Esophagus (tissue), 2 donors: Measurements from ENCODE around the gene HRH1. TPM values are rescaled to one million over a fixed set of nuclear protein-coding genes. Genes with fewer than 3 reads are reported as not detected.
"Not testable (repeated sequence)": the region's sequence is repeated elsewhere in the genome, so short reads cannot be mapped to it uniquely, and the experiment has no call there.

Experiments
- H3K27ac ChIP-seq, 2 donors: one replicate each; pipeline ENCODE4 v1.5.1; 2013; ENCODE audit warnings: low read depth in 2 of 2, mild to moderate bottlenecking in 2 of 2, inconsistent platforms in 1 of 2, low read length in 1 of 2, moderate library complexity in 1 of 2
- H3K27me3 ChIP-seq, 2 donors: one replicate each; pipeline ENCODE4 v1.6.1; 2013; ENCODE audit warnings: low read length in 2 of 2, control low read depth in 1 of 2, mild to moderate bottlenecking in 1 of 2; ENCODE audit not compliant: insufficient read depth in 2 of 2, control insufficient read depth in 1 of 2
- H3K36me3 ChIP-seq, 2 donors: one replicate each; pipeline ENCODE4 v1.6.1; 2013; ENCODE audit warnings: low read length in 1 of 2; ENCODE audit not compliant: control insufficient read depth in 2 of 2, insufficient read depth in 2 of 2
- H3K4me1 ChIP-seq, 2 donors: one replicate each; pipeline ENCODE4 v1.6.1; 2013; ENCODE audit warnings: low read length in 1 of 2; ENCODE audit not compliant: control insufficient read depth in 2 of 2, insufficient read depth in 2 of 2
- H3K4me3 ChIP-seq, 2 donors: one replicate each; pipeline ENCODE4 v1.5.1; 2013; ENCODE audit warnings: low read length in 2 of 2, mild to moderate bottlenecking in 2 of 2, low read depth in 1 of 2, moderate library complexity in 1 of 2
- H3K9me3 ChIP-seq, 2 donors: one replicate each; pipeline ENCODE4 v1.6.1; 2013; ENCODE audit warnings: mild to moderate bottlenecking in 2 of 2, low read depth in 1 of 2, low read length in 1 of 2, moderate library complexity in 1 of 2; ENCODE audit not compliant: control insufficient read depth in 2 of 2, insufficient read depth in 1 of 2
- WGBS, 2 donors: extraction: QIAGEN DNeasy Blood & Tissue Kit; methylation state at CpG; one replicate each; pipeline ENCODE4 v1.1.7; 2013; 5-methylcytosine and 5-hydroxymethylcytosine counted together
- polyA plus RNA-seq, 2 donors: library from polyadenylated mRNA; stranded (reverse); fragments of 200-250 nt; gene quantifications; one replicate each; pipeline ENCODE4 v1.2.3, GENCODE V29; 2013
- donor health status: healthy with polysubstance abuse.
- donor health status: Bipolar disorder and iron deficiency.

The HRH1 gene
- polyA plus RNA-seq, 2 donors: 1.2 to 2.2 TPM

- Histone ChIP-seq H3K9me3 (peaks cover 0 to 3% of the 10 kb centered on the region in 2 donors), H3K4me1 (no peaks in the 10 kb centered on the region), H3K27ac (no peak overlapping the region), H3K4me3 (no peak overlapping the region), H3K27me3 (no peaks in the 10 kb centered on the region), H3K36me3 (no peaks in the 10 kb centered on the region)
- WGBS, 2 donors: 78 to 83% methylated on average over 8 of the region's 8 CpGs
Observed at GRCh38 chr3:11128682-11129632, 25.3 kb upstream of the HRH1 start.

GRCh38 chr3:11130385-11130784 lies 23.9 kb upstream of the HRH1 start:
- no peaks in the 10 kb centered on the region for H3K36me3 ChIP-seq
- H3K4me3 ChIP-seq: no peak overlapping the region
- H3K27me3 ChIP-seq: no peaks in the 10 kb centered on the region
- H3K4me1 ChIP-seq: no peaks in the 10 kb centered on the region
- peaks cover 0 to 3% of the 10 kb centered on the region in 2 donors for H3K9me3 ChIP-seq
- WGBS, 2 donors: 90 to 91% methylated on average over 7 of the region's 7 CpGs
- no peak overlapping the region for H3K27ac ChIP-seq

GRCh38 chr3:11131371-11131770 lies 22.9 kb upstream of the HRH1 start:
- Histone ChIP-seq H3K4me3 (no peak overlapping the region), H3K27me3 (no peaks in the 10 kb centered on the region), H3K36me3 (no peaks in the 10 kb centered on the region), H3K9me3 (no peaks in the 10 kb centered on the region), H3K27ac (no peak overlapping the region), H3K4me1 (peaks cover 0 to 4% of the 10 kb centered on the region in 2 donors)
- WGBS, 2 donors: 44 to 57% methylated on average over 5 of the region's 5 CpGs

- WGBS, 2 donors: 65 to 71% methylated on average over 6 to 7 of the region's 7 CpGs
- H3K27ac ChIP-seq, H3K36me3 ChIP-seq, H3K4me1 ChIP-seq, H3K9me3 ChIP-seq, H3K4me3 ChIP-seq, H3K27me3 ChIP-seq: not testable (repeated sequence)
Observed at GRCh38 chr3:11131886-11132285, 22.4 kb upstream of the HRH1 start.

GRCh38 chr3:11132861-11133260 lies 21.4 kb upstream of the HRH1 start:
- WGBS, 2 donors: 76 to 81% methylated on average over 4 of the region's 4 CpGs
- Histone ChIP-seq H3K4me3 (no peak overlapping the region), H3K27me3 (no peaks in the 10 kb centered on the region), H3K27ac (no peak overlapping the region), H3K9me3 (no peaks in the 10 kb centered on the region), H3K36me3 (no peaks in the 10 kb centered on the region), H3K4me1 (peaks cover 0 to 4% of the 10 kb centered on the region in 2 donors)

GRCh38 chr3:11134794-11135193 lies 19.5 kb upstream of the HRH1 start:
- Histone ChIP-seq H3K9me3 (no peaks in the 10 kb centered on the region), H3K27me3 (no peaks in the 10 kb centered on the region), H3K4me1 (peaks cover 0 to 7% of the 10 kb centered on the region in 2 donors), H3K27ac (no peak overlapping the region), H3K4me3 (no peak overlapping the region), H3K36me3 (no peaks in the 10 kb centered on the region)
- WGBS, 2 donors: 61 to 74% methylated on average over 2 of the region's 2 CpGs

GRCh38 chr3:11136116-11136515 lies 18.2 kb upstream of the HRH1 start:
- peaks cover 0 to 11% of the 10 kb centered on the region in 2 donors for H3K4me1 ChIP-seq
- H3K27ac ChIP-seq: peak overlapping the region; percentile 82 to 99
- H3K36me3 ChIP-seq: no peaks in the 10 kb centered on the region
- H3K27me3 ChIP-seq: no peaks in the 10 kb centered on the region
- 51 to 63% methylated on average over 3 of the region's 3 CpGs for WGBS, 2 donors
- peak overlapping the region in 1 of 2 donors; percentile 11 for H3K4me3 ChIP-seq
- H3K9me3 ChIP-seq: no peaks in the 10 kb centered on the region

- Histone ChIP-seq H3K4me1 (peaks cover 0 to 11% of the 10 kb centered on the region in 2 donors), H3K4me3 (peak overlapping the region; percentile 20 to 52), H3K27me3 (no peaks in the 10 kb centered on the region), H3K27ac (peak overlapping the region; percentile 82 to 99), H3K9me3 (no peaks in the 10 kb centered on the region), H3K36me3 (no peaks in the 10 kb centered on the region)
- 36 to 53% methylated on average over 22 of the region's 22 CpGs for WGBS, 2 donors
Observed at GRCh38 chr3:11136830-11137626, 17.3 kb upstream of the HRH1 start.

GRCh38 chr3:11137627-11137959 lies 16.7 kb upstream of the HRH1 start:
- H3K4me3 ChIP-seq: peak overlapping the region; percentile 15 to 52
- peak overlapping the region; percentile 82 to 99 for H3K27ac ChIP-seq
- H3K27me3 ChIP-seq: no peaks in the 10 kb centered on the region
- WGBS, 2 donors: 75 to 77% methylated on average over 6 of the region's 6 CpGs
- H3K36me3 ChIP-seq: no peaks in the 10 kb centered on the region
- H3K4me1 ChIP-seq: peaks cover 0 to 11% of the 10 kb centered on the region in 2 donors
- H3K9me3 ChIP-seq: no peaks in the 10 kb centered on the region
